ENCODE measurements around the gene SP6.
A peak's percentile ranks its signal among the peaks of the same experiment; 100 is the strongest.

SP6 gene

DNA sequence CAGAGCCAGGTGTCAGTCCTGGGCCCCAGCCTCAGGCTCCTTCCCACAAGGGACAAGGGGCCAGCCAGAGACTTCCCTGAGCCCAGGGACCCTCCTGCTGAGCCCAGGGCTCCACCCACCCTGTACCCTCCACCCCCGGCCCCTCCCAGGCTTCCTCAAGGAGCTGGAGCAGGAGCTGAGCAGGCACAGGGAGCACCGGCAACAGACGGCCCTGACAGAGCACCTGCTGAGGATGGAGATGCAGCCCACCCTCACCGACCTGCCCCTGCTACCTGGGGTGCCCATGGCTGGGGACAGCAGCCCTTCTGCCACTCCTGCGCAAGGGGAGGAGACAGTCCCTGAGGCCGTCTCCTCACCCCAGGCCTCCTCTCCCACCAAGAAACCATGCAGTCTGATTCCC lies 14.4 kb downstream of the SP6 start:
- no peak for DNase-seq (ENCODE audit: low read depth, low spot score)

DNA sequence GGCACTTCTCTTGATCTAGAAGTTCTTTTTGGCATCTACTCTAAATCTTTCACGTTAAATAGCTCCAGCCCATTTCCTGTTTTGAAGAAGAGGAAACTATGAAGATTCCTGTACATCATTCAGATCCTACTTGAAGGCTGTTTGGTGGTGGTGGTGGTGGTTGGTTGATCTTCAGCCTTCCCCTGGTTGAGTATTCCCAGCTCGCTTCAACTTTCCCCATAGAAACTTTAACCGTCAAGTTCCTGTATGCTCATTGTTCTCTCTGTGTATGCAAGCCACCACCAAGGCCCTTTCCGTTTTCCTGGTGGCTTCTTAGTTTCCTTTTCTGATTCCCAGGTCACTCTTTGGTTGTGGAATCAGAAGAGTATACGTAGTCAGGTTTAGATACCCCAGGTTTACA lies 16.2 kb downstream of the SP6 start:
- DNase-seq (ENCODE audit: low read depth, low spot score), result no peak

DNA sequence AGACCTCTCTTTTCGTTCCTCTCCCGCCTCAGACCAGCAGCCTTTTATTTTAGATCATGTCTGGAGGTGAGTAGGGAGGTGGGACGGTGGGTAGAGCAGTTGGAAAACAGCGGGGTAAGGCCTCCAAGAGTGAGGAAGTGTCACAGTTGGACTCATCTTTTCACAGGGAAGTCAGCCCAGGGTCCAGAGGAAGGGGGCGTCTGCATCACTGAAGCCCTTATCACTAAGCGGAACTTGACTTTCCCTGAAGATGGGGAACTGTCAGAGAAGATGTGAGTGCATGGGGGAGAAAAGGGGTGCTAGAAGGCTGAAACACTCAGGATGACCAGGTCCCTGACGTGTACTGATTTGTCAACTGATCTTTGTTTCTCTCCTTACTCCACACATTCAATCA lies 19.0 kb downstream of the SP6 start:
- no peak for DNase-seq (ENCODE audit: low read depth, low spot score)

DNA sequence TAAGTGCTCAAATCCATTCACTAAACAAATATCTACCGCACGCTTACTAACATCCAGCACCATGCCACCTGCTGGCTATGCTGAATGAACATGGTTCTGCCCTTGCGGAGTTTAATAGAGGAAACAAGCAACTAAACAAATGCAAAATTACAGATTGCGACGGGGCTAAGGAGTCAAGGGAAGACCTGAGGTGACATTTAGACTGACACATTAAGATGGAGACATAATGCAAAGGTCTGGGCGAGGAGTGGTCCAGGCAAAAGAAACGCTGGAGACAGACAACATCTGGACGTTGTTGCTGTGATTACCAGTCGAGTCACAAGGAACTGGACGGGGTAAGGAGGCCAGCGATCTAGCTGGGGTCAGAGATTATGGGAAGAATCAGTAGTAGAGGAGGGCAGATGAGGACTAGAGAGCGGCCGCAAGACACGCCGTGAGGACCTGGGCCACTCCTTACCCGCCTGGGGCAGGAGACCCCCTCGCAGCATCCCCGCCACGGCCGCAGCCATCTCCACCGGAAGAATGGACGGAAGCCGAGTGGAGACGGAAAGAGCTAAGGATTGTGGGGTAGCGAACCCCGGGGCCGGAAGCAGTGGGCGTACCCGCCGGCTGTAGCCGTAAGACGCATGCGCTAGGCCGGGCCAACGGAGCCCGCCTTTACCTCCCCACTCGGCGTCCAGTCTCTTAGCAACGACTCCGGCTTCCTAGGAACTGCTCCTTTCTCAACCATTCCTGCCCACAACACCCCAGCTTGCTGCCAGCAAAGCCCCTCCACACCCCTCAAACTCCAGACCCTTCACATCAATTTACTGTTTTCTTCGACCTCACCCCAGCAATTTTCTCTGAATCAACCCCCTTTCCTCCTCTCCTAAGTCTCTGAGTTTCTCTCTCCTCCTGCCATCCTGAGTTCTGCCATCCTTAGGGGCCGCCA lies 19.7 kb downstream of the SP6 start, which contains the start of the genes LRRC46 and MRPL10:
LRRC46 (plus strand) TSS at position 668 of the 931 bp plus-strand sequence. CDS start 320 bp downstream, outside the sequence.
MRPL10 (minus strand) TSS at position 539 of the 931 bp plus-strand sequence; CDS start at position 509, 30 bp downstream.
- DNase-seq (ENCODE audit: low read depth, low spot score), result peak; percentile 98

DNA sequence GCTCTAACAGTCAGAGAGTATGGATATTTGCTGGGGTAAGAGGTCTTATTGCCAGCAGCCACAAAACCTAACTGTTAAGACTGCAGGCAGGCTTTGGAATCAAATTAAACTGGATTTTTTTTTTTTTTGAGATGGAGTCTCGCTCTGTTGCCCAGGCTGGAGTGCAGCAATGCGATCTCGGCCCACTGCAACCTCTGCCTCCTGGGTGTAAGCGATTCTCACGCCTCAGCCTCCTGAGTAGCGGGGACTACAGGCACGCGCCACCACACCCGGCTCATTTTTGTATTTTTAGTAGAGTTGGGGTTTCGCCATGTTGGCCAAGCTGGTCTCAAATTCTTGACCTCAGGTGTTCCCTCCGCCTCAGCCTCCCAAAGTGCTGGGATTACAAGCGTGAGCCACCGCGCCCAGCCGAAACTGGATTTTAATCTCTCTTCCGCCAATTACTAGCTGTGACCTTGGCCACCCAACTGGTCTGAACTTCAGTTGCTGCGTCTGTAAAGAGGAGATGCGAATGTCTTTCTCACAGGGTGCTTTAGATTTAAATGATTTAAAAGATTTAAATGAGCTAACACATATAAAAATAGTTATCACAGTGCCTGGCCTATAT lies 20.5 kb downstream of the SP6 start:
- no peak for DNase-seq (ENCODE audit: low read depth, low spot score)

DNA sequence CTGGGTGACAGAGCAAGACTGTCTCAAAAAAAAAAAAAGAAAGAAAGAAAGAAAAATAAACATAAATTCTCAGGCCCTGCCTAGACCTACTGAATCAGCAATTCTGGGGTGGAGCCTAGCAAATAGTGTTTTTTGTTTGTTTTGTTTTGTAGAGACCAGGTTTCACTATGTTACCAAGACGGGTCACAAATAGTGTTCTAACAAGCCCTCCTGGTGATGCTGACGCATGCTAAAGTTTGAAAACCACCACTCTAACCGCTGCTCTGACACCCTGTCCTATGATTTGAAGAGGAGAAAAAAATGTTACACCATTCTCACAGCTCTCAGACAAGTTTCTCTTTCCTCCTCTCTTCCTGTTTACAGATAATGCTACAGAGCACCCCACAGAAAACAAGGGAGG lies 21.1 kb downstream of the SP6 start:
- DNase-seq (ENCODE audit: low read depth, low spot score), result no peak

DNA sequence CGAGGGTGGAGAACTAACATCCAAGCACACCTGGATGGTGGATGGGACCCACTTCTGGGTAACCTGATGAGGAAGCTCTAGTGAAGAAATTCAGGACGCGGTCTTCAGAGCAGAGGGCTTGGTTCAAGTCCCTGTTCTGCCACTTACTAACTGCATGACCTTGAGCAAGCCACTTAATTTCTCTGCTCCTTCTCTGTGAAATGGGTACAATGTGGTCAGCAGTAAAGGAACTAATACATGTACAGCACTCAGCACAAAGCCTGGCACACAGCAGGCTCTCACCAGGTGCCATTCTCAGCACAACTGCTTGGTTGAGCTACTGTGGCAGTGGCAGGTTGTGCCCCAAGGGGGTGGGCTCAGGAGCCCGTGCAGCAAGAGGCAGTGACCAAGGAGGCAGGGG lies 27.4 kb downstream of the SP6 start:
- no peak for DNase-seq (ENCODE audit: low read depth, low spot score)

DNA sequence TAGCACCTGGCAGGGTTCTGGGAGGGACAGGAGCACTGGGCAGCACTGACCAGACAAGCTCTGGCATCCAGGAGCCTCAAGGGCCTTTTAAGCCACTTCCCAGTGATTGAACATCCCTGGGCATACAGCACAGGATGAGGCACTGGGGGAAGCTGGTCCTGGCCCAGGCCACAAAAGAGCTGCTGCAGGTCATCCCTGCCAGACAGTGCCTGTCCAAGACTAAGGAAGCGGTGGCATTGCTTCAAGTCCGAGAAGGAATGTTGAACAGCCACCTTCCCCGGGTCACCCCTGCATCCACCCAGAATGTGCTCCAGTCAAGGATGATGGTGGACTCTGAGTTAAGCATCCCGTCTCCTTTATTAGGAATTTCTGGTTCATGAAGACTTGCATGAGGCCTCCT lies 28.2 kb downstream of the SP6 start:
- DNase-seq (ENCODE audit: low read depth, low spot score), result no peak

DNA sequence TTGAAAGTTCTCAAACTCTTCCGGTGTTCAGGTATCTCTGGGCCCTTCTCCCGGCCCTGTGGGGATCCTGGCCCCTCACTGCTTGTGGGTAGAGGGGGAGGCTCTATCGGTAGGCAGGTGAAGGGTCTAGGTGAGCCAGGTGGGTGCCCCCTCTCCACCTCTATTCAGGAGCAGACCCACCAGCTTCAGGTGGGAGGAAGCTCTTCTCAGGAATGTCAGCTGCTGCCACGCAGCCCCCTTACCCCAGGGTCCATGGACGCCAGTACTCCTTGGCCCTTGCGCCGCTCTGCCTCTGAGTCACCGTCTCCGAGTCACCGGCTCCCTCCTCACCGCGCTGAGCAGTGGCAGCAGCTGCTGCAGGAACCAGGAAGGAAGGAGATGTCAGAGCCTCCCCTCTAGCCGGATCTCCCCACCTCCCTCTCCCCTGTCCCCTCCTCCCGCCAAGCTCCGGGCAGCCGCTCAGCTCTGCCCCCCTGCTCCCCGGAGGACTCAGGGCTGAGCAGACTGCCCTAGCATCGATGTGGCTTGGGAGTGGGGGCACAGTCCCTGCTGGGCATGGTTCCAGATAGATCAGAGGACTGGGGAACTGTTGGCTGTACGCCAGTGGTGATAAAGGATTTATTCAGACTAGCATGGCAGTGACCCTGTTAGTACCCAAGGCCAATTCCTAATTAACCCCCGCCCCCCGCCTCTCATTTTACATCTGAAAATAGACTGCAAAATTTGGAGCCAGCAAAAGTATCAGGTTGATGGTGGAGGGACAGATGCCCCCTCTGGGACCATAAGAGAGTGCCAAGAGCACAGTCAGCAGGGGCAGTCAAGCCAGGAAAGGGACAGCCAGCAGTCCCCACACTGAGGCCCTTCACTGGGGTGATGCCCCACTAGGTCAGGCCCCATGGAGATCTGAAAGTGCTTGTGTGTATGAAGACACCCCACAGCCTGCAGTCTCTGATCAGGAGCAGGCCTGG lies 29.3 kb downstream of the SP6 start, which contains the start of gene OSBPL7:
OSBPL7 (minus strand) TSS at position 371 of the 968 bp plus-strand sequence. CDS start 1,516 bp downstream, outside the sequence.
- DNase-seq (ENCODE audit: low read depth, low spot score), result peak; percentile 68

DNA sequence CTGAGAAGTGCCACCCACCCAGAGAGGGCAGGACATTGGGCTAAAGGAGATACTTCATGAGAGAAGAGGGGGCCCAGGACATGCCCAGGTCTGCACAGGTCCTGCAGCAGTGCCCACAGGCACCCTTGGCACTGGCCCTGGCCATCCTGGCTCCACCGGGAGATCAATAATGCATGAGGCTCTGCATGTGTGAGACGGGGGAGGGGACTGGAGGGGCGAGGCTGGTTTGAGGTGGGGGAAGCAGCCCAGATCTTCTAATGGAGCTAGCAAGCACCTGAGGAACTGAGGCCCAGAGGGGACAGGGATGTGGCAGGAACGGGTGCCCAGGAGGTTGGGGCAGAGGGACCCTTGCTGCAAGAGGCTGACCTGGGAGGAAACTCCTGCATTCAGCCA lies 29.9 kb downstream of the SP6 start:
- no peak for DNase-seq (ENCODE audit: low read depth, low spot score)

DNA sequence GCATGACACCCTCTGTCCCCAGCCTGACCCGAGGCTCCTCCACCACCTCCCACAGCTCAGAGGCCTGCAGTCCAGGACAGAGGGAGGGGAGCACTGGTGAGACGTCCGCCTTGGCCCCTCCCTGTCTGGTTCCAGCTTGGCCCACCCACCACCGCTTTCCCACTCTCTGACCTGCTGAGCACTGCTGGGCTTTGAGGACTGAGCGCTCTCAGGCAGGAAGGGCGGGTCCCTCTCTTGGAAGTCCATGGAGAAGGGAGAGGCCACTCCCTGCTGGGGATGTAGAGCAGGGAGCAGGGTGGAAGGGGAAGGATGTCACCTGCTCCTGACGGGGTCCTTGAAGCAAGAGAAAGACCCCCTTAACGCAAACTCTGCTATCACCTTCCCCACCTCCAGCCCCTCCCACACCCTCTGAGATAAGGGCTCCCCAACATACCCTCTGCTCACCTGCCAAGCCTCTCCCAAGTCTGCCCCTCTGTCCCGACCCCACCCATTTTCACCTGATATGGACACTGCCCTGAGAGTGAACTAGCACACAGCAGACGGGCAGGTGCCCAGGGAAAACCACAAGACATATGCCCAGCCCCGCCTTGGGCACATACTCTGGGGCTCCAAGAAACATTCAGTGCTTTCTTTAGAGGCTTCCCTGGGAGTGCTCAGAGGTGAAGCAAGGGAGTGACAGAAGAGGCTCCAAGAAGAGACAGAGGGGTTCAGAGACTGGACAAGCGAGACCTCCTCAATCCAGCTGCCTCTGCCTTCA lies 30.8 kb downstream of the SP6 start:
- no peak for DNase-seq (ENCODE audit: low read depth, low spot score)

DNA sequence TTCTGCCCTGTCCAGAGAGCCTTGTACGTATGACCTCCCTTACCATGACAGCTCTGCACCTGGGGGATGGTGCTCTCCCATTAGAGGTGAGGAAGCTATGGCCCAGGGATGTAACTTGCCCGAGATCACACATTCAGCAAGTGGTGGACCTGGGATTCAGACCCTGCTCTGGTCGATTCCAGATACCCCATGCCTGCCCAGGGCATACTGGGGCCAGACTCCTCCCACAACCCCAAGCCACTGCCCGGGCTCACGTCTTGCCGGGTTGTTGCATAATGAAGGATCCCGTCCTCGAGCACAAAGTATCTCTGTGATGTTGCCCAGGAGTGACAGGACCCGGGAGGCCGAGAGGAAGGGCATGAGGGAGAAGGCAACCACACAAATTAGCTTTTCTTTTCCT lies 31.5 kb downstream of the SP6 start:
- DNase-seq (ENCODE audit: low read depth, low spot score), result no peak

DNA sequence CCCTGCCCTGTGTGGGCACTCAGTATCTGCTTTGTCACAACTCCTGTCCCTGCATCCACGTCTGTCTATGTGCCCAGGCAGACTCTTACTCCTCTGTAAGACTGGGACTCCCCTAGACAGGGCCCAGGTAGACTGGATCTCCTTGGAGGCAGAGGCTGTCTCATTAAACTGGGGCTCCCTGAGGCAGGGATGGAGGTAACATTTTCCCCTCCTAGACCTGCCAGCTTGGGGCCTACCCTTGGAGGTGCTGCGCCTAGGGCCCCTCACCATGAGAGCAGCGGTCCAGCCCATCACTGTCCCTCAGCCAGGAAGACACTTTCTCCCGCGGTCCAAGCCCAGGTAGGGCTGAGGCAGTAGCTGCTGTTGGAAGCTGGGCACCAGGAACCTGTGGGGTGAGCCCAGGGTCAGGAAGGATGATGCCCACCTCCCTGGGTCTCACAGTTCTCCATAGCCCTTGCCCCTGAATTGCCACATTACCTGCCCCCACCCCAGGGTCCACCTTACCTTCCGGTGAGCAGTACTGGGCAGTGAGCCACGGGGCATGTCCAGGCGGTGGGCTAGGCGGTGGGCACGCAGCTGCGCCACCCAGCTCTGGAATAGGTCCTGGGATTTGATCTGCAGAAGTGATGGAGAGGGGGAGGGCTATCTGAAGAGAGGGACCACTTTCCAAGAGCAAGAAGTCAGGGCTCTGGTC lies 32.8 kb downstream of the SP6 start:
- DNase-seq (ENCODE audit: low read depth, low spot score), result no peak

DNA sequence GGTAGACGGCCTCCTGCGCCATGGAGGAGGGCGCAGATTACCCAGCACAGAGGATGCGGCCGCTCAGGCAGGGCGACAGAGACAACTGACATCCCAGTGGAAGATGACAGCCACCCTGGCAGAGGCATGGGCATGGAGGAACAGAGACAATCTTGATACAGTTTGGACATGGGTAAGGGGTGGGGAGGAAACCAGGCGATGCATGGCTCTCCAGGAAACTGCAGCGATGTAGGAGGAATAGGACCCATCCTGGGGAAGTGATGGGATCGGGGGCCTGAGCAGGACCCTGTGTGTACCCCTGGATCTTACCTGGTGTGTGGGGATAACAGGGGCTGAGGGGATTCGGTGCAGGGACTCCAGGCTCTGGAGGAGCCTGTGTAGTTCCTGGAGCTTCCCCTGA lies 34.0 kb downstream of the SP6 start:
- DNase-seq (ENCODE audit: low read depth, low spot score), result no peak

DNA sequence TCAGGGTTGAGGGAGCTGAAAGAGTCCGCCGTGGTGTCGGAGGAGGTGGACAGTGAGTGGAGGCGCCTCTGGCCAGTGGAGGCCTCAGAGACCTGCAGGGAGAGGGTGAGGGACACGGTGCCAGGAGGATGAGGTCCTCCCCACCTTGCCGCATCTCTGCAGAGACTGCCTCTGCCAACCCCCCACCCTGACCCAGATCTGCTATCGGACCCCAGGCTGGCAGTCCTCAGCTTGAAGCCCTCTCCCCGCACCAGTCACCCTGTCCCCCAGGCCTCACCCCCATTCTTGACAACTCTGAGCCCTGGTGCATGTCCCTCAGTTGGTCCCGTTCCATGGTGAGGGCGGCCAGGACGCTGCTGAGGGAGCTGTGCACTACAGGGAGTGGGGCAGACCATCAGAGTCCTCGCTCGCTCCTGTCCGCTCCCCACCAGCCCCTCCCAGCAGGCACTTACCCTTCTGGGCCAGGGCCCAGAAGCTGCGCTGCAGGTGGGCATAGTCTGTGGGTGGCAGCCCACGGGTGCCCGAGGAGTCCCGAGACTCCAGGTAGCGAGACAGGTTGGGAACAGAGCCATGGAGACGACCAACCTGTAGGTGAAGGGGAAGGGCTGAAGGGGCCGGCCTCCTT lies 34.7 kb downstream of the SP6 start:
- DNase-seq (ENCODE audit: low read depth, low spot score), result no peak

DNA sequence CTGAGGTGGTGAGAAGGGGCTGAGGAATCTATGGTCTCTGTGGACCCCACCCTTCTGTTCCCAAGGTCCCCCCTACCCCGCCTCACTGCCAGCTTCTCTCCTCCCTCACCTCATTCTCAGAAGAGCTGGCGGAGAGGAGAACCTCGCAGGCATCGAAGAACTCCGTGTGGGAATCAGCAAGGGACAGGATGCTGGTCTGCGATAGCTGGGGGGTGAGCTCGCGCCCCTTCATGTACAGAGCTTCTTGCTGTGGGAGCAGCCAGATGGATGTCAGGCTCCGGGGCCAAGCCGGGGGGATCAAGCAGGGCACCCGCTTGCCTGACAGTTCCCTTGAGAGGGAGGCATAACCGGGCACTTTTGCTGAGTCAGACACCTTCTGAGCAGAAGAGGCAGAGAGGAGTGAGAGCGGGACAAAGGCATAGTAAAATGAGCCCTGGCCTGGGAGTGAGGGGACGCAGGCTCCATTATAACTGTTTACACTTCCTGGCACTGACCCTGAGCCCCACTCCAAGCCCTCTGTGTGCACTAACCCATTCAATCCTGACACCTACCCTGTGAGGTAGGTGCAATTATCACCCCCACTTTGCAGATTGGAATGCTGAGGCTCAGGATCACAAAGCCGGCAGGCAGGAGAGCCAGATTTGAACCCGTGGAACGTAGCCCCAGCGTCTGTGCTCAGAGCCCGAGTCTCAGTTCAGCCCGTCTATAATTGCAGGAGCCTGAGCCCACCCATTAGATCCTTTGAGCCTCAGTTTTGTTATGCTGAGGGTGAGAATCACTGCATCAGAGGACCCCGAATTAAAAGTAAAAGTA lies 35.7 kb downstream of the SP6 start:
- no peak for DNase-seq (ENCODE audit: low read depth, low spot score)

DNA sequence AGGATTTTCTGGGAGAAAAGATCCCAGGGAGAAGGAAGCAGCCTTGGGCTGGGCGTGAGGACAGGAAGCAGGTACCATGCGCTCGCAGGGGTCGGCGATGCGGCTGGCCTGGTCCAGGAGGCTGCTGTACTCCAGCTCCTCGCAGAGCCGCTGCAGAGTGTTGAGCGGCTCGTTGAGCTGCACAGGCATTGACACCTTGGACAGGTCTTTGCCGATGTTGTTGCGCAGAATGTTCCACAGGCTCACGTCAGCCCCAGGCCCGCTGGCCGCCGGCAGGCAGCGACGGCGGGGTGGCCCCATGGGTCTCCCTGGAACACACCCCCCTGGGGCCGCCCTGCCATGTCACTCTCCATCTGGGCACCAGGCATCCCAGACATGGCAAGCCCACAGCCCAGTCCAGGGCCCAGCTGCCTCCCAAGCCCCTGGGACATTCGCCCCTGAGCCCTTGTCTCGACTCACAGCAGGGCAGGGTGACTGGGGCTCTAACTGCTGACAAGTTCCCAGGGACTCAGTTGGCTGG lies 37.4 kb downstream of the SP6 start:
- no peak for DNase-seq (ENCODE audit: low read depth, low spot score)

DNA sequence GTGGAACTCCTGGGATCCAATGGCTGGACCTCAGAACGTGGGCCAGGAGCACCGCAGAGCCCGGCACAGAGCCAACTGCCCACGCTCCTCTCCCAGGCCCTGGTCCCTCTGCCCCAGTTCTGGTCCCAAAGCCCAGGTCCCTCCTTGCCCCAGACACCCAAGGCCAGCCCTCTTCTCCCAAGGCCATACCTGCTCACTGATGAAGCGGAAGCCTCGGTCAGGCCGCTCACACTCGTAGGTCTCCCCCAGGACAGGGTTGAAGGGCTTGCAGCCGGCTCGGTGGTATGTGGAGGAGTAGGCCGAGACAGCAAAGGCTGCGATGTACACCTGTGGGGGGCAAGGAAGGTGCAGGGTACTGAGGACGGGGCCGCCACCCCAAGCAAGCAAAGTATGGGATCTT lies 37.9 kb downstream of the SP6 start:
- no peak for DNase-seq (ENCODE audit: low read depth, low spot score)

Data from ELF-1 (cell line).